T-helper 2 cell treated with Interferon-gamma antibody and Interleukin-4, amounts not matched to agents 100 ng/mL and 5 ng/mL, for 36 hours (primary cell): ENCODE results near the gene PIK3AP1. TPM values are rescaled to one million over a fixed set of nuclear protein-coding genes. Genes with fewer than 3 reads are reported as not detected.

Experiments used
- intact Hi-C: fragments of 100-400 bp; cut with micrococcal nuclease; formaldehyde crosslinking; loops from one replicate; pipeline ENCODE4 v1.15.1; 2023
- total RNA-seq: library from RNA; stranded (reverse); gene quantifications from 2 replicates; pipeline ENCODE4 v1.2.3, GENCODE V29; 2022

The PIK3AP1 gene
- total RNA-seq, 1 donor from 2014 or later = 3.1 TPM

DNA sequence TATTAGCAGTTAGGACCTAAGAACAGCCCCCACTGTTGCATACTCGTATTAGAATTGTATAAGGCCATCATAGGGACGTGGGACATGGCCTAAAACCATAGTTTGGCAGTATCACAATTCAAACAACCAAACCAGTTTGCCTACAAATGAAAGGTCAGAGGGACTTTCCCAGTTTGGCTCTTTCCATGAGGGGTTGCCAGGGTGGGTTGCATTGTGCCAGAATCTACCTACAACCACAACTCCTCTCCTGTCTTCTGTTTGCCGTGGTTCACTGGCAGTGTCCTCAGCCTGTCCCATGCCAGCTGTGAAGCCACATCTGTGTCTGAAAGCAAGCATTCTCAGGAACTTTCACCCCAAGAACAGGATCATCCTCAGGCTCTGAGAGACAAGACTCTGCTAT, 44.5 kb downstream of the PIK3AP1 start:
- intact Hi-C loops = no loop called here

DNA sequence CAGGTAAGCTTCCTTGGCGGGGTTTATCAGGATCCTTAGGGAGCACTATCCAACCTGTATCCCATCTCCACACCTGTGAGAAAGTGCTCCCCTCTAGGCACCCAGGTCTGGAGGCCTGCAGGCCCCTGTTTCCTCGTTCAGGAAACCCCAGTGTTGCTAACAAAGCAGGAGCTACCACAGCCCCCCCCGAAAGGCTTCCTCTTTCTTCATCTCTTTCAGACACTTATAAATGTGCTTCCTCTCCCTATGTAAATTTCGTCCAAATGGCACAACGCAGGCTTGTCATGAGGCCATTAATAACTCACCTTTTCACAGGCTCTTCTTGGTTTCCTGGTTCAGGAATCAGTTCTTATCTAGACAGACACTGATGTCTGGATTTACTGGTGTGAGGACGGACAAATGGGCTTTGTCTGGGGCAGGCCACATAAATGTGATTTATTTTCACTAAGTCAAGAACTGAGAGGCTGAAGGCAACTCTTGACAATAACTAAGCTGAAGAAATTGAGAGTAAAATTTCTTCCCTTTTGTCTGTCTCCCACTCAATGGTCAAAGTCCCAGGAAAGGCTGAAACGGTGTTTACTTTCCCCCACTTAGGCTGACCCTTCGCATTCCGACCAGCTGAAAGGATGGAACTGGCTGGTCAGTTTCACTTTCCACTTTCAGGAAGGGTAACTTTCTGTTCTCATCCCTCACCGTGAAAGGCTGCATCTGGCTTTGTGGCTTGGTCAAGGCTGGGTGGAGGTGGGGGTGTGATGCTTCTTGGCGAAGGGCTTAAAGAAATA, 46.8 kb downstream of the PIK3AP1 start:
- intact Hi-C loops = no loop called here

DNA sequence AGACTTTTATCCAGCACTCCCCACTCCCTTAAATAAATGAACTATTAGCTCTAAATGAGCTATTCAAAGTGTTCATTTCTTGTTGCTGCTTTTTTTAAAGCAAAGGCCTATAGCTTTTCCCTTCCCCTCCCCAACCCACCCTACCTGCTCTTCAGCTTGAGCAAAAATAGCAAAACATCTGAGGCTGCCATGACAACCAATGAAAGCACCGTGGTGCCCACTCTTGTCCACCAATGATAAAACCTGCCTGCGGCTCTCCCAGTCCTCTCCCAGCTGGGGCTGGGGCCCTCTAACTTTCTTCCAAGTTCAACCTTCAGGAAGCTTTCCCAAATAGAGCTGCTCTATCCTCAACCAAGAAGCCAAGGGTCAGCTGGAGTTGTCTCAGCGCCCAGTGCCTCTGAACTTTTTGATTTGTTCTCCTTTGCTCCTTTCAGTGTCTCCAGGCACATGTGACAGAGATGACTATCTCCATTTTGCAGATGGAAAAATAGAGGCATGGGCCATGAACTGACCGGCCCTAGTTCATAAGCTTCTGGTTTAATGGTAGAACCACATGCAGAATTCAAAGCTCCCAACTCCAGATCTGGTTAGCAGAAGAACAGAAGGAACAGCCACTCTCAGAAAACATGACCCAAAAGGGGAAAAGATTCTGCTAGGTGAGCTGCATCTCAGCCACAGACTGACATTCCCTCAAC, 47.7 kb downstream of the PIK3AP1 start:
- intact Hi-C loops = no loop called here

DNA sequence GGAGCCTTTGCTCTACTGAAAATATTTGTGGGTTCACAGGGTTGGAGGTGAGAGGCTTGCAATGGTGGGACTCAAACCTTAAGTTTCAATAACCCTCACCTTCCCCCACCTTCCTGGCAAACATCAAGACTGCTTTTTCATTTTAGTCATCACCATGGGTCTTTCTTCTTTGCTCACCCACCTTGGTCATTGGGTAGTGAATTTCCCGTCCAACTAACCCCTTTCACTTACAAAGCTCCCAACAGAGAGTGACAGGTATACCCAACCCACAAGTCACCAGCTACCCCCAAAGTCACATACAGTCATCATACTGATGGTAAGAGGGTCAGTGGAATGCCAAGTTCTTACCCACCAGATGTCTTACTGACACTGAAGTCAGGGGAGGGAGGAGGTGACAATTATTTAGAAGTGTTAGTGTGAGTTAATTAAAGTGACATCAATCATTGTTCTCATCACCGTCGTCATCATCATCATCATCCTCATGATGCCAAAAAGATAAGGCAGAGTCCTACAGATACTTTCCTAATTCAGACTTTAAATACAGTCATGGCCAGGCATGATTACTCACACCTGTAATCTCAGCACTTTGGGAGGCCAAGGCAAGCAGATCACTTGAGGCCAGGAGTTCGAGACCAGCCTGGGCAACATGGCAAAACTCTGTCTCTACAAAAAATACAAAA, 49.0 kb downstream of the PIK3AP1 start:
- intact Hi-C loops = no loop called here

DNA sequence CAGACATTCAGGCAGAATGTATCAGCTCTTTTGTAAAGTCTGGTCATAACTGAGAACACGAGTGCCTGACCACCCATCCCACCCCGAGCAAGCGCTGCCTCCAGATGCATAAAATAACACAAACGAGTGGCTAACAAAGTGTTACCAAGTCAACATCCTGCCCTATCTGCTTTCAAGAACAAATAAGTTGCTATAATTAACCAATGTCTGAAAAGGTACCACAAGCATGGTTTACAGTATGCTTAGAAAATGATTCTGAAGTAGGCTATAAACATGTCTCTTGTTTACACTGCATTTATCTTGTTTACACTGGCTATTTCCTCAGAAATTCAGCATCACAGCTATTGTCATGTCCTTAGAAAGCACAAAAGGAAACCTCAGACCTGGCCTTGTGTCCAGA, 49.5 kb downstream of the PIK3AP1 start:
- intact Hi-C loops = no loop called here

DNA sequence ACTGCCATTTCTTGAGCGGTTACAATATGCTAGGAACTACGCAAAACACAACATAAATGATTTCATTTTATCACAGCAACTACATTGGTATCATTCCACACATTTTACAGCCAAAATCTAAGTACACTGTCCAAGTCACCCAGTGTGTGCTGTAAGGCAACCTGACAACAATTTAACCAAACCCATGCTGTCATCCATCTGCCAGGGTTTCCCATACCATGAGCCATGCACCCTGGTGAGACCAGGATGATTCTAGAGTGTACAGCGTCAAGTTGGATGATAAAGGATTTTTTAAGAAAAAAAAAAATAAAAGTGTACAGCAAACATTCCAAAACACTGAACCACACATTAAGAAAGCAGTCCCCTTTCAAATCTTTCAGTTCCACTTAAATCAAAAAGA, 52.9 kb downstream of the PIK3AP1 start:
- intact Hi-C loops = no loop called here

DNA sequence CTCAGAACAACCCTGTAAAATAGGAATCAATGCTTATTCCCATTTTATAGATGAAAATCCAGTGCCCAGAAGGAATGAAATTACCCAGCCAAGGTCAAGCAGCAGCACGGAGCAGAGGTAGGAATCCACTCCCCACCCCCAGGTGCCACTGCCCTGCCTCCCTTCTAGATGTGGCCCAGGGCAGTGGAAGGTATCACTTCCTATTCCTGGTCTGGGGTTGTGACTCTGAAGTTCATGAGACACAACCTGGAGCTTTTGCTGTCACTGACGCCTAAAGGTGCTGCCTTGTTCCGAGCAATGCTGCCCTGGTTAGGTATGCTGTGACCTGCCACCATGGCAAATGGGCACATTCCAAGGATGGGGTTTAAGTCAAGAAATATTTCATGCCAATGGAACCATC, 53.6 kb downstream of the PIK3AP1 start:
- intact Hi-C loops = no loop called here

DNA sequence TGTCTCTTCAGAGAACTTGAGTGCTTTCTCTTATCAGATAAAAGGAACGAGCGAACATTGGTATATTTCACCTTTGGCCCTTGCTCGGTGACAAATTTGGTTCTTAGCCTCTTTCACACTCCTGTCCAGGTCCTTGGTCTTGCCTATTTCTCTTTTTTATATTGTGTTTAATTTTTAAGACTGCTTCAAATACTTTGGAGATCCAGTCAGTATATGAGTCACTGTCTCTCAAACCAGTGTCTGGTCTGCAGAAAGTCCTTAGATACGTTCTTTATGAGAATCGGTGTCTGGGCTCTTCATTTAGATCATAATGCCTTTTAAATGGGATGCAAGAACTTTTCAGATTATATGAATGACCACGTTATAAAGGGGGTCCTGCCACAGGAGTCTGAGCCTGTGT, 55.0 kb downstream of the PIK3AP1 start:
- intact Hi-C loops = no loop called here

DNA sequence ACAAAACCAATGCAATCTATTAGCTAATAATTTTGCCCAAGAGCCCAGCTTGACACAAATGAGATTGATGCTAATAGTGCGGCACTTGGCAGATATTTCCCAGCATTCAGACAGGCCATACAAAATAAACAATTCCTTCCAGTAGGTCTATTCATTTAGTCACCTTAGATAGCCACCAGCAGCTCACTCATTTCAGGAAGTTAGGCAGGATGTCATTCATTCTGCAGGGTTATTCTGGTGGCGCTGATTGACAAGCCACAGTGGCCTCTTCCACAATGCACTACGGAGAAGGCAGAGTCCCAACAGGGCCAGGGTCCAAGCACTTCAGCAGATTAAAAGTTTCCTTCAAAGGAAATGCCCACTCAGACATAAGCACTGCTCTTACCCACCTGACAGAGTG, 55.8 kb downstream of the PIK3AP1 start:
- intact Hi-C loops = no loop called here

DNA sequence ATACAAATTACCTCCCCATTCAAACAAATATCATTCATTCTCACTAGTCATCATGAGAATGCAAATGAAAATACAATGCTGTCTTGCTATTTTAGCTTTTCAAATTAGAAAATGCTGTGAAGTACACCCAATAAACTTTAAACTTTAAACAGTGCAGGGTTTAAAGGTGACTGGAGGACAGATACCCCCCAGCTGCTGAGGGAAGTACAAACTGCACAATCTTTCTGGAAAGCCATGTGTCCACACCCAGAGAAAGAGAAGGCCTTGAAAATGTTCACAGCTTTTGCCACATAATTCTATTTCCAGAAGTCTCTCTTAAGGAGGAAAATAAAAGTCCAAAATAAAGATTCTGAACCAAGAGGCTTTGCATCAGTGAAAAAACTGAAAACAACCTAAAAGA, 56.5 kb downstream of the PIK3AP1 start:
- intact Hi-C loops = no loop called here

DNA sequence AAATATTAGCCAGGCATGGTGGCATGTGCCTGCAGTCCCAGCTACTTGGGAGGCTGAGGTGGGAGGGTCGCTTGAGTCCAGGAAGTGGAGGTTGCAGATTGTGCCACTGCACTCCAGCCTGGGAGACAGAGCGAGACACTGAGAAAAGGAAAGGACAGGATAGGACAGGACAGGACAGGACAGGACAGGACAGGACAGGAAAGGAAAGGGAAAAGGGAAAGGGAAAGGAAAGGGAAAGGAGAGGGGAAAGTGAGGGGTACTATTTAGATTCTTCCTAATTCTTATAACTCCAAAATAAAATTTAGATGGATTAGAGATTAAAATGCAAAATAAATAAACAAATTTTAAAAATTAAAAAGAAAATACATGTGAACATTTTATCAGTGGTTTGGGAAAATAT, 58.7 kb downstream of the PIK3AP1 start:
- intact Hi-C loops = no loop called here

DNA sequence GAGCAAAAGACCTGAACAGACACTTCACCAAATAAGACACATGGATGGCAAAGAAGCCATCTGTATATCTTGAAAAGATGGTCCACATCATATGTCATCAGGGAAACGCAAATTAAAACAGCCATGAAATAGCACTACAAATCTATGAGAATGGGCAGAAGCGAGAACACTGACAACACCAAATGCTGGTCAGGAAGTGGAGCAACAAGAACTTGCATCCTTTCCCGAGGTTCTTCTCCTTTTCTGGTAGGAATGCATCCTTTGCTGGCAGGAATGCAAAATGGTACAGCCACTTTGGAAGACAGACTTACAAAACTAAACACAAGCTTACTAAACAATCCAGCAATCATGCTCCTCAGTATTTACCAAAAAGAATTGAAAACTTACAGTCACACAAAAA, 60.0 kb downstream of the PIK3AP1 start:
- intact Hi-C loops = no loop called here

DNA sequence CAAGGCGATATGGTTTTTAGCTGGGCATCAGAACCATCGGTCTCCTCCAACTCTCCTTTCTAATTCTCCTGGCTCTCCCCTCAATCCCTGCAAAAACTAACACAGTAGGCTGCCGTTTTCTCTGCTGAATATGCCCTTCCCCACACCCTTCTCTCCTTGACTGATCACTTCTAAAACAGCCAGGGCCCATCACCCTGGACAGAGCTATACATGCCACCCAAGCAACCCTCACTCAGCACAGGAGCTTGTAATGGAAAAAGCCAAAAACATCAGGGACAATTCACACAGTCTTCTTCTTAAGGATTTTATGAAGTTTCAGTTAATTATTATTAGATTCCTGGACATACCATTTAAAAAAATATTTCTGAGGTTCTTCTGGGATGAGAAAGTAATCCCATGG, 61.5 kb downstream of the PIK3AP1 start:
- intact Hi-C loops = loop anchor here (5.0 kb wide), 1 partner anchor 33 kb away; no protein-coding TSS in a partner anchor

DNA sequence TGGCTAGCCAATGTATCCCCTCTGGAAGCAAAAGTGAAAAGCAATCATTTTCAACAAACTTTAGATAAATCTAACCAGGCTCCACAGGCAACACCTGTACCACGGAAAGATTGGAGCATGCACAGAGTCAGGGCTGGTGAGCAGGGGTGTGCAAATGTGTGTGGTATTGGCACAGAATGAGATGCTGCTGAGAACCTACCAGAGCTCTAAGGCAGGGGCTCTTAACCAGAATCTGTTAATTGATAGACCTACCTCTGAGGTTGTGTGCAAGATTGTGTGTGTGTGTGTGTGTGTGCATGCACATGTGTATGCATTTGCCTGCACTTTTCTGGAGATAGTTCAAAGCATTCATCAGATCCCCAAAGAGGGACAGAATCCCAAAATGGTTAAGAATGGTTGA, 62.9 kb downstream of the PIK3AP1 start:
- intact Hi-C loops = loop anchor here (5.0 kb wide), 1 partner anchor 35 kb away; no protein-coding TSS in a partner anchor

DNA sequence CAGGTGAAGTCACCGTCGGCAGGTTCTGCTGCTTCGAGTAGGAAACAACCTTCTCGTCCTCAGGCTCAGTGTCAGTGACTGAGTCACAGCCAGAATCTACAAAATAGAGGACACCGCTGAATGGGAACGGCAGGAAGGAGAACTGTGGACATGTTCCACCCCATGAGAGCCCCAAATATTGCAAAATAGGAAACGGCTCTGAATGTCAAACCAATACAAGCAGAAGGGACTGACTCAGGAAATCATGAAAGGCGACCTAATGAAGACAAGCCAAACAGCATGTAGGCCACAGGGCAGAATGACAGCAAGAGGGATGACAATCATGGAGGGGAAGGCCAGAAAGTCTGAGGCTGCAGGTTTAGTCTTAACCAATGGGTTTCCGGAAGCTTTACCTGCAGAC, 63.5 kb downstream of the PIK3AP1 start:
- intact Hi-C loops = loop anchor here (5.0 kb wide), 1 partner anchor 35 kb away; no protein-coding TSS in a partner anchor

DNA sequence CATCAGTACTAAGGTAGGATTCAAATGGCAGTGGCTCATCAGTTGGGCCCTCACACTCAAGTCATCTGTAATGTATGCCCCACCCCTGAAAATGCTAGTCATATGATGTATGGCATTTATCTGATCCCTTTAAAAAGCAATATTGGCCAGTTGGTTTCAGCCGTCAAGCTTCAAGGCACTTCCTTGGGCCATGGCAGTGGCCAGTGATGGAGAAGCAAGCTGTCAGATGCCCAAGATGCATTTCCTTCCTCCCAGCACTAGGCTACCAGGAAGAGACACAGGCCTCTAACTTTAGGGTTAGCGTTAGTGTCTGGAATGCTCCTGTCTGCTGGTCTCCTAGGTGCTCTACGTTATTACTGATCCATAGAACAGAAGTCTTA, 64.1 kb downstream of the PIK3AP1 start:
- intact Hi-C loops = loop anchor here (5.0 kb wide), 1 partner anchor 36 kb away; no protein-coding TSS in a partner anchor

DNA sequence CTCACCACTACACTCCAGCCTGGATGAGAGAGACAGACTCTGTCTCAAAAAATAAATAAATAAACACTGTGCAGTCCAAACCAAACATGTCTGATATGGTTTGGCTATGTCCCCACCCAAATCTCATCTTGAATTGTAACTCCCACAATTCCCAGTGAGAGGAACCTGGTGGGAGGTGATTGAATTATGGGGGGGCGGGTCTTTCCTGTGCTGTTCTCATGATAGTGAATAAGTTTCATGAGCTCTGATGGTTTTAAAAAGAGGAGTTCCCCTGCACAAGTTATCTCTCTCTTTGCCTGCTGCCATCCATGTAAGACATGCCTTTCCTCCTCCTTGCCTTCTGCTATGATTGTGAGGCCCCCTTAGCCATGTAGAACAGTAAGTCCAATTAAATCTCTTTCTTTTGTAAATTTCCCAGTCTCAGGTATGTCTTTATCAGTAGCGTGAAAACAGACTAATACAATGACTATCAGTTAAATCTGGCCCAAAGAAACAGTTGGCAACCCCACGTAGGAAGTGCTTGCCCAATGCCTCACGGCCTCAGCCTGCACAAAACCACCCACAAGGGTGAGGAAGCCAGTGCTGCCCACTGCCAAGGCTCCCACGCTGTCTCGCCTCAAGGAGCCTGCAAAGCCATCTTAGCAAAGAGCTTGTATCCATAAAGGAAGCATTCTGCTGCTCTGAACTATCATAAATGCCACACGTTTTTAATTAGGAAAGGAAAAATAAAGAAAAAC, 64.7 kb downstream of the PIK3AP1 start:
- intact Hi-C loops = loop anchor here (5.0 kb wide), 1 partner anchor 37 kb away; no protein-coding TSS in a partner anchor

DNA sequence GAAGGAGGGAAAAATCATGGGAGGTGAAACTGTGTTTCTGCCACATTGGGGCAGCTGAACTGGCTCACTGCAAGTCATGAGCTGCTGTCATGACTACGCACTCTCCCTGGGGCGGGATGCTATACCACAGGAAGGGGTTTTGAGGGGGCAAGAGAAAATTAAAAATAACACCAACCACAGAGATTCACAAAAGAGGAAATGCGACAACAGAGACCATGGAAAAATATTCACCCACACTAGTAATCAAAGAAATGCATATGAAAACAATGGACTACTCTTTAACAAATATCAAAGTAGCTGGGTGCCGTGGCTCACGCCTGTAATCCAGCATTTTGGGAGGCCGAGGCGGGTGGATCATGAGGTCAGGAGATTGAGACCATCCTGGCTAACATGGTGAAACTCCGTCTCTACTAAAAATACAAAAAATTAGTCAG, 68.3 kb downstream of the PIK3AP1 start:
- intact Hi-C loops = no loop called here

DNA sequence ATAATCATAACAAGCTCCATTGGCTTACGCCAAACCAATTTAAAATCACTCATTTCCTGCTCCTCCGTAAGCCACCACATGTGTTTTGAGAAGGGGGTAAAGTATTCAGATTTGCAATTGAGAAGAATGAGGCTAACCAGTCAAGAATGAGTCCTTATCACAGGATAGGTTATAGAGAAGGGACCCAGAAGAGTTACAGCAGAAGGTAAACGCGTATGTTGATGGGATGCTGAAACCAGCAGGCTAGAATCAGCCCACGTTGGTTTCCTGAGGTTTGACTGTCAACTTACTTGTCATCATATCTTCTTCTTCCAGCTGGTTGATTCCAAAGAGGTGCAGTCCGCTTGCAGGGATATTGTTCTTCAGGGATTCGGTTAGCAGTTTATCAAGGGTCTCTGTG, 69.4 kb downstream of the PIK3AP1 start:
- intact Hi-C loops = no loop called here

DNA sequence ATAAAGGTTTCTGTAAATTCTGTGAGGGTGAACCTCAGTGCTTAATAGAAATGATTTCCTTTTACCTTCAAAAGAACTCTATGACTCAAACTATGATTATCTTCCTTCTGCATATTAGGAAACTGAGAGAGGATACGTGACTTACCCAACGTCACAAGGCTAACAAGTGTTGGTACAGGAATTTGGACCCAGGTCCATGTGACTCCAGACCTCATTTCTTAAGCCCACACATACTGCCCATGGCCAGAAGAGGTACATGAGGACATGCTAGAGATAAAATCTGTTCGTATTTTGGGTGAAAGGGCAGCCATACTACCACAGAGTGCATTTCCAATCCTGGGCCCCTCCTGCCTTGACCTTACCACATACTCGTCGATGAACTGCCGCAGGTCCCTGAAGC, 72.0 kb downstream of the PIK3AP1 start:
- intact Hi-C loops = no loop called here

DNA sequence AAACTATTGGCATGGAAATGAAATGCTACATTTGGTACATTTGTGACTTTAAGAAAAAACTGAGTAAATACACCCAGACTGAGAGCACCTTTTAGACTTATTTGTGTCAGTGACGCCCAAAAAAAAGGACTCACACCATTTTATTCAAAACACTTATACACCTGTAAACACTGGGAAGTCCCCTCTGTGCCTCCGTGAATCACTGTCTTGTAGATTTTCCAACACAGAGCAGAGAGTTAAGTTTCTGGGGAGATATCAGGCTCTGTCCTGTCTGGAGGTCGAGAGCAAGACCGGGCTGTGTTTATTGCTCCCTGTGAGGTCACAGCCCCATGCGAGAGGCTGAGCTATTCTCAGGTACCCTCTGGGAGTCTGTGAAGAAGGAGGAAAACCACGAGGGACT, 72.8 kb downstream of the PIK3AP1 start:
- intact Hi-C loops = no loop called here
